Adrenal gland (tissue), 12 donors: Measurements from ENCODE around the gene DNAAF2. TPM values are rescaled to one million over a fixed set of nuclear protein-coding genes. Genes with fewer than 3 reads are reported as not detected.
A peak's percentile ranks its signal among the peaks of the same experiment; 100 is the strongest.

Experiments used
- DNase-seq, 7 donors: peaks; one replicate each; pipeline ENCODE4 v3.0.0-alpha.2; 2019 to 2020
- H3K27ac ChIP-seq, 5 donors: fragments of 200-600 bp; sonication (generic) in 4 of 5; 1 replicate in 3 of 5; 2 replicates in 2 of 5; pipeline versions ENCODE4 v1.5.1 to v1.8.0; 2016 to 2020; ENCODE audit warnings: mild to moderate bottlenecking in 1 of 5
- H3K27me3 ChIP-seq: fragments of 200-600 bp; 2 replicates; pipeline ENCODE4 v1.8.0; 2021
- H3K36me3 ChIP-seq, 2 donors: fragments of 200-600 bp; replicated peaks in 1 of 2; 1 replicate in 1 of 2; 2 replicates in 1 of 2; pipeline versions ENCODE4 v1.5.1 to v1.8.0; 2018 to 2022
- H3K4me1 ChIP-seq, 2 donors: fragments of 200-600 bp; replicated peaks in 1 of 2; 1 replicate in 1 of 2; 2 replicates in 1 of 2; pipeline versions ENCODE4 v1.5.1 to v1.8.0; 2018 to 2021
- H3K4me3 ChIP-seq, 4 donors: fragments of 200-600 bp; sonication (generic) in 3 of 4; one replicate each; pipeline ENCODE4 v1.5.1; 2016 to 2018
- H3K9me3 ChIP-seq, 3 donors: fragments of 200-600 bp; sonication (generic) in 1 of 3; replicated peaks in 1 of 3; 1 replicate in 2 of 3; 2 replicates in 1 of 3; pipeline versions ENCODE4 v1.5.1 to v1.8.0; 2016 to 2021
- CTCF ChIP-seq, 6 experiments: fragments of 450-650 bp in 4 of 6; fragments of 200-600 bp in 2 of 6; sonication (generic) in 1 of 6; IDR thresholded peaks; 1 replicate in 5 of 6; 2 replicates in 1 of 6; pipeline versions ENCODE4 v1.5.1 to v1.8.0; 2016 to 2021; ENCODE audit warnings: antibody characterized with exemption in 6 of 6, mild to moderate bottlenecking in 2 of 6, moderate library complexity in 1 of 6
- POLR2A ChIP-seq, 2 donors: fragments of 450-650 bp; IDR thresholded peaks; one replicate each; pipeline ENCODE4 v1.6.1; 2017; ENCODE audit warnings: antibody characterized with exemption in 2 of 2, mild to moderate bottlenecking in 2 of 2, moderate library complexity in 1 of 2
- WGBS, 4 donors: extraction: QIAGEN DNeasy Blood & Tissue Kit in 2 of 4; methylation state at CpG; one replicate each; pipeline versions ENCODE4 v1.1.5 to v1.1.7; 2013 to 2017; 5-methylcytosine and 5-hydroxymethylcytosine counted together
- intact Hi-C, 2 donors: fragments of 100-400 bp; cut with DNase I; formaldehyde crosslinking; loops; one replicate each; pipeline versions ENCODE4 v1.14.1 to v1.15.0; 2022 to 2023
- polyA plus RNA-seq, 3 donors: library from polyadenylated mRNA; stranded (reverse); fragments of 200-250 nt in 2 of 3; fragments of 350-450 nt in 1 of 3; fragmentation: Illumina TruSeq in 1 of 3; extraction: RNeasy Lipid Tissue Mini Kit (QIAGEN cat#74804) in 1 of 3; gene quantifications; one replicate each; pipeline ENCODE4 v1.2.3, GENCODE V29; 2013 to 2014
- total RNA-seq, 9 donors: library from RNA; depleted of rRNA in 4 of 9; stranded (reverse); fragments of >200 nt in 4 of 9; fragments of 120-200 nt in 1 of 9; fragmentation: NEBNext Ultra II Directional in 1 of 9; extraction: Animal tissue kit (Norgen Biotek cat#: 25700) in 1 of 9; gene quantifications; one replicate each; pipeline versions ENCODE4 v1.1.0 to v1.2.4, GENCODE V29; 2013 to 2023
- donor health status: healthy with polysubstance abuse.
- donor health status: Bipolar disorder and iron deficiency.
- donor health status: DM: yes; HTN: yes; CAD: no.
- donor health status: DM: no; HTN: no; CAD: no.
- donor health status: DM: no; HTN: no; CAD: no.
- donor health status: DM: yes; HTN: yes; CAD: no.

DNAAF2 gene
- total and polyA plus RNA-seq, 12 donors: 4.2 to 11.7 (median 7.3) TPM

- Histone ChIP-seq H3K9me3 (no peaks in the 10 kb centered on the region), H3K4me3 (no peak overlapping the region), H3K36me3 (peaks cover 0 to 5% of the 10 kb centered on the region in 2 donors), H3K27me3 (no peaks in the 10 kb centered on the region), H3K27ac (no peak overlapping the region), H3K4me1 (peaks cover 29 to 37% of the 10 kb centered on the region in 2 donors)
- intact Hi-C loops: loop anchor here (5.0 to 10.0 kb wide), 2 partner anchors 127 to 130 kb away; partner anchors contain the start of gene KLHDC2 (in 2 of the 2)
- WGBS, 4 donors: 92 to 94% (median 93%) methylated on average over 3 of the region's 3 CpGs
- TF ChIP-seq CTCF (IDR thresholded peaks at IDR 0.05): no peak
- TF ChIP-seq POLR2A (IDR thresholded peaks at IDR 0.05): no peak
- DNase-seq: no peak
These were observed 2.6 kb upstream of the DNAAF2 start for GRCh38 chr14:49637534-49638078.

- Histone ChIP-seq H3K4me3 (no peak overlapping the region), H3K27ac (no peak overlapping the region), H3K27me3 (no peaks in the 10 kb centered on the region), H3K9me3 (no peaks in the 10 kb centered on the region), H3K4me1 (peaks cover 32 to 37% of the 10 kb centered on the region in 2 donors), H3K36me3 (peaks cover 0 to 5% of the 10 kb centered on the region in 2 donors)
- WGBS, 4 donors: 89 to 100% (median 94%) methylated on average over 1 of the region's 1 CpG
- TF ChIP-seq POLR2A (IDR thresholded peaks at IDR 0.05): no peak
- no peak for TF ChIP-seq CTCF (IDR thresholded peaks at IDR 0.05)
- intact Hi-C loops: loop anchor here (5.0 to 10.0 kb wide), 2 partner anchors 128 to 130 kb away; partner anchors contain the start of gene KLHDC2 (in 2 of the 2)
- DNase-seq: no peak
These were observed 1.8 kb upstream of the DNAAF2 start for GRCh38 chr14:49636866-49637265.

GRCh38 chr14:49633640-49634546, 1.2 kb downstream of the DNAAF2 start:
- H3K27ac ChIP-seq: peak overlapping the region; percentile 73 to 99 (median 98)
- intact Hi-C loops: loop anchor here in 1 of 2 donors (10.0 kb wide), 1 partner anchor 131 kb away; the partner anchor contains the start of gene KLHDC2
- peaks cover 0 to 5% of the 10 kb centered on the region in 2 donors for H3K36me3 ChIP-seq
- peak; percentile 92 to 95 (median 93) for DNase-seq
- 0% methylated on average over 16 to 101 of the region's 101 CpGs for WGBS, 4 donors
- H3K4me3 ChIP-seq: peak overlapping the region; percentile 43 to 91 (median 87)
- H3K27me3 ChIP-seq: no peaks in the 10 kb centered on the region
- no peaks in the 10 kb centered on the region for H3K9me3 ChIP-seq
- TF ChIP-seq CTCF (IDR thresholded peaks at IDR 0.05) (peak; percentile 48 to 81 (median 76)), POLR2A (IDR thresholded peaks at IDR 0.05) (peak; percentile 88 to 89)
- peaks cover 24 to 33% of the 10 kb centered on the region in 2 donors for H3K4me1 ChIP-seq
